Progenitor cell of endocrine pancreas (in vitro differentiated cells): Measurements from ENCODE around the gene CUX1. TPM values are rescaled to one million over a fixed set of nuclear protein-coding genes. Genes with fewer than 3 reads are reported as not detected.
"Not testable (repeated sequence)": the region's sequence is repeated elsewhere in the genome, so short reads cannot be mapped to it uniquely, and the experiment has no call there.

Experiments used
- DNase-seq: peaks from one replicate; pipeline ENCODE4 v3.0.0; 2021; ENCODE audit warnings: low spot score; ENCODE audit not compliant: unreplicated experiment
- H3K27ac Mint-ChIP-seq: 2 replicates; pipeline ENCODE4 v1.8.0; 2021; ENCODE audit warnings: mild to moderate bottlenecking, moderate library complexity, mixed read lengths
- H3K27me3 Mint-ChIP-seq: 2 replicates; pipeline ENCODE4 v1.8.0; 2021; ENCODE audit warnings: mixed read lengths
- H3K36me3 Mint-ChIP-seq: 2 replicates; pipeline ENCODE4 v1.8.0; 2022; ENCODE audit warnings: mixed read lengths; ENCODE audit not compliant: insufficient read depth
- H3K4me1 Mint-ChIP-seq: 2 replicates; pipeline ENCODE4 v1.8.0; 2021; ENCODE audit warnings: low read depth, mixed read lengths
- H3K4me3 Mint-ChIP-seq: 2 replicates; pipeline ENCODE4 v1.8.0; 2021; ENCODE audit warnings: low read depth, mild to moderate bottlenecking, moderate library complexity, mixed read lengths
- H3K9me3 Mint-ChIP-seq: 2 replicates; pipeline ENCODE4 v1.8.0; 2021; ENCODE audit warnings: low read depth, mixed read lengths
- CTCF ChIP-seq: fragments of 200-600 bp; sonication (generic); IDR thresholded peaks from one replicate; pipeline ENCODE4 v1.5.0; 2021; ENCODE audit warnings: antibody characterized with exemption, mild to moderate bottlenecking; ENCODE audit not compliant: unreplicated experiment
- total RNA-seq: library from RNA; stranded (reverse); gene quantifications from 2 replicates; pipeline ENCODE4 v1.2.1, GENCODE V29; 2021

CUX1 gene
- total RNA-seq, 1 donor from 2014 or later, result 103 TPM

GRCh38 chr7:101788517-101788916 lies 28.9 kb upstream of the CUX1 start:
- Mint-ChIP-seq H3K4me1 (peaks cover 3% of the 10 kb centered on the region), H3K27me3 (peaks cover 14% of the 10 kb centered on the region), H3K27ac (no peak overlapping the region), H3K36me3 (no peaks in the 10 kb centered on the region), H3K9me3 (peaks cover 5% of the 10 kb centered on the region), H3K4me3 (no peak overlapping the region)
- DNase-seq, result no peak
- TF ChIP-seq CTCF, result no peak

GRCh38 chr7:101790566-101791293 lies 26.7 kb upstream of the CUX1 start:
- Mint-ChIP-seq H3K36me3 (no peaks in the 10 kb centered on the region), H3K9me3 (peaks cover 5% of the 10 kb centered on the region), H3K27ac (no peak overlapping the region), H3K27me3 (no peaks in the 10 kb centered on the region), H3K4me3 (no peak overlapping the region), H3K4me1 (no peaks in the 10 kb centered on the region)
- no peak for TF ChIP-seq CTCF
- DNase-seq, result no peak

- H3K4me1 Mint-ChIP-seq, result peaks cover 2% of the 10 kb centered on the region
- no peaks in the 10 kb centered on the region for H3K36me3 Mint-ChIP-seq
- H3K4me3 Mint-ChIP-seq, result no peak overlapping the region
- DNase-seq, result no peak
- TF ChIP-seq CTCF, result no peak
- H3K9me3 Mint-ChIP-seq, result peaks cover 5% of the 10 kb centered on the region
- H3K27ac Mint-ChIP-seq, result no peak overlapping the region
- no peaks in the 10 kb centered on the region for H3K27me3 Mint-ChIP-seq
Measured at GRCh38 chr7:101792051-101792681, 25.3 kb upstream of the CUX1 start.

GRCh38 chr7:101792682-101793071 lies 24.7 kb upstream of the CUX1 start:
- not testable (repeated sequence) for H3K27ac Mint-ChIP-seq, H3K9me3 Mint-ChIP-seq, H3K4me3 Mint-ChIP-seq, H3K27me3 Mint-ChIP-seq, H3K36me3 Mint-ChIP-seq, H3K4me1 Mint-ChIP-seq, DNase-seq

GRCh38 chr7:101795461-101795860 lies 22.0 kb upstream of the CUX1 start:
- no peaks in the 10 kb centered on the region for H3K27me3 Mint-ChIP-seq
- no peak for TF ChIP-seq CTCF
- H3K9me3 Mint-ChIP-seq, result no peaks in the 10 kb centered on the region
- no peak overlapping the region for H3K27ac Mint-ChIP-seq
- H3K4me1 Mint-ChIP-seq, result peaks cover 2% of the 10 kb centered on the region
- no peaks in the 10 kb centered on the region for H3K36me3 Mint-ChIP-seq
- DNase-seq, result no peak
- no peak overlapping the region for H3K4me3 Mint-ChIP-seq

GRCh38 chr7:101798173-101798572 lies 19.3 kb upstream of the CUX1 start:
- not testable (repeated sequence) for H3K27me3 Mint-ChIP-seq, H3K9me3 Mint-ChIP-seq, H3K27ac Mint-ChIP-seq, H3K4me1 Mint-ChIP-seq, H3K36me3 Mint-ChIP-seq, DNase-seq, H3K4me3 Mint-ChIP-seq
